Immature natural killer cell (primary cell): ENCODE results near the gene KBTBD12. TPM values are rescaled to one million over a fixed set of nuclear protein-coding genes. Genes with fewer than 3 reads are reported as not detected.

Experiments used
- DNase-seq, 3 donors: peaks; one replicate each; pipeline ENCODE4 v3.0.0; 2022; ENCODE audit warnings: mixed read lengths in 1 of 3
- H3K27ac Mint-ChIP-seq, 6 donors: one replicate each; pipeline ENCODE4 v1.8.0; 2020; ENCODE audit warnings: mixed read lengths in 6 of 6, mild to moderate bottlenecking in 5 of 6, inconsistent platforms in 4 of 6, moderate library complexity in 3 of 6
- H3K27me3 Mint-ChIP-seq, 3 donors: one replicate each; pipeline ENCODE4 v1.8.0; 2020 to 2021; ENCODE audit warnings: low read depth in 3 of 3, mild to moderate bottlenecking in 3 of 3, mixed read lengths in 3 of 3, moderate library complexity in 3 of 3, inconsistent platforms in 1 of 3
- H3K36me3 Mint-ChIP-seq, 3 donors: one replicate each; pipeline ENCODE4 v1.8.0; 2020; ENCODE audit warnings: mixed read lengths in 3 of 3, inconsistent platforms in 2 of 3, mild to moderate bottlenecking in 2 of 3
- H3K4me1 Mint-ChIP-seq, 2 donors: one replicate each; pipeline ENCODE4 v1.8.0; 2020; ENCODE audit warnings: inconsistent platforms in 2 of 2, mild to moderate bottlenecking in 2 of 2, mixed read lengths in 2 of 2, moderate library complexity in 1 of 2
- H3K4me3 Mint-ChIP-seq, 5 donors: one replicate each; pipeline ENCODE4 v1.8.0; 2020; ENCODE audit warnings: mild to moderate bottlenecking in 5 of 5, mixed read lengths in 5 of 5, inconsistent platforms in 3 of 5, moderate library complexity in 3 of 5
- H3K9me3 Mint-ChIP-seq, 6 donors: one replicate each; pipeline ENCODE4 v1.8.0; 2020; ENCODE audit warnings: mild to moderate bottlenecking in 6 of 6, mixed read lengths in 6 of 6, inconsistent platforms in 4 of 6, moderate library complexity in 3 of 6
- polyA plus RNA-seq, 3 donors: library from polyadenylated mRNA; unstranded; fragments of 300-500 nt; fragmentation: Illumina TruSeq; gene quantifications; one replicate each; pipeline ENCODE4 v1.2.3, GENCODE V29; 2021

KBTBD12 gene
- polyA plus RNA-seq, 3 donors from 2014 or later: not detected

GRCh38 chr3:127967316-127967715 is 52.3 kb downstream of the KBTBD12 start:
- no peaks in the 10 kb centered on the region for H3K4me1 Mint-ChIP-seq
- H3K27ac Mint-ChIP-seq: no peak overlapping the region
- no peak for DNase-seq
- H3K36me3 Mint-ChIP-seq: no peaks in the 10 kb centered on the region
- H3K27me3 Mint-ChIP-seq: peaks cover 2 to 6% (median 3%) of the 10 kb centered on the region in 3 donors
- H3K4me3 Mint-ChIP-seq: no peak overlapping the region
- no peaks in the 10 kb centered on the region for H3K9me3 Mint-ChIP-seq

- DNase-seq: peak in 2 of 3 donors; percentile 0 to 5
- Mint-ChIP-seq H3K9me3 (no peaks in the 10 kb centered on the region), H3K4me3 (no peak overlapping the region), H3K36me3 (no peaks in the 10 kb centered on the region), H3K4me1 (no peaks in the 10 kb centered on the region), H3K27me3 (peaks cover under 1 to 9% (median 2%) of the 10 kb centered on the region in 3 donors), H3K27ac (no peak overlapping the region)
Measured at GRCh38 chr3:127970966-127971592, 56.0 kb downstream of the KBTBD12 start.

- Mint-ChIP-seq H3K36me3 (no peaks in the 10 kb centered on the region), H3K4me1 (no peaks in the 10 kb centered on the region), H3K27me3 (peaks cover 0 to 6% (median 5%) of the 10 kb centered on the region in 3 donors), H3K9me3 (no peaks in the 10 kb centered on the region), H3K4me3 (no peak overlapping the region), H3K27ac (no peak overlapping the region)
- DNase-seq: no peak
Measured at GRCh38 chr3:127974226-127974625, 59.2 kb downstream of the KBTBD12 start.

- no peak overlapping the region for H3K27ac Mint-ChIP-seq
Measured at GRCh38 chr3:127975153-127976029, 60.4 kb downstream of the KBTBD12 start.

GRCh38 chr3:127978636-127979035 is 63.6 kb downstream of the KBTBD12 start:
- Mint-ChIP-seq H3K4me3 (no peak overlapping the region), H3K4me1 (no peaks in the 10 kb centered on the region), H3K36me3 (no peaks in the 10 kb centered on the region), H3K27me3 (peaks cover 0 to 5% (median 2%) of the 10 kb centered on the region in 3 donors), H3K9me3 (no peaks in the 10 kb centered on the region), H3K27ac (no peak overlapping the region)
- DNase-seq: no peak

More at GRCh38 chr3:127975153-127976029, 60.4 kb downstream of the KBTBD12 start:
- H3K4me3 Mint-ChIP-seq: no peak overlapping the region
- no peaks in the 10 kb centered on the region for H3K4me1 Mint-ChIP-seq
- peaks cover 0 to 6% (median 5%) of the 10 kb centered on the region in 3 donors for H3K27me3 Mint-ChIP-seq
- H3K9me3 Mint-ChIP-seq: no peaks in the 10 kb centered on the region
- DNase-seq: no peak
- no peaks in the 10 kb centered on the region for H3K36me3 Mint-ChIP-seq

- Mint-ChIP-seq H3K4me1 (no peaks in the 10 kb centered on the region), H3K27me3 (peaks cover 0 to 5% (median 0%) of the 10 kb centered on the region in 3 donors), H3K36me3 (no peaks in the 10 kb centered on the region), H3K9me3 (no peaks in the 10 kb centered on the region), H3K4me3 (no peak overlapping the region), H3K27ac (no peak overlapping the region)
- no peak for DNase-seq
Measured at GRCh38 chr3:127979473-127979872, 64.4 kb downstream of the KBTBD12 start.

GRCh38 chr3:127981097-127981496 is 66.1 kb downstream of the KBTBD12 start:
- no peak overlapping the region for H3K4me3 Mint-ChIP-seq
- H3K9me3 Mint-ChIP-seq: no peaks in the 10 kb centered on the region
- DNase-seq: no peak
- H3K36me3 Mint-ChIP-seq: no peaks in the 10 kb centered on the region
- H3K27ac Mint-ChIP-seq: no peak overlapping the region
- no peaks in the 10 kb centered on the region for H3K4me1 Mint-ChIP-seq
- H3K27me3 Mint-ChIP-seq: peaks cover 0 to 5% (median 0%) of the 10 kb centered on the region in 3 donors

- no peaks in the 10 kb centered on the region for H3K9me3 Mint-ChIP-seq
- no peak overlapping the region for H3K27ac Mint-ChIP-seq
- H3K36me3 Mint-ChIP-seq: no peaks in the 10 kb centered on the region
- DNase-seq: no peak
- H3K4me1 Mint-ChIP-seq: no peaks in the 10 kb centered on the region
- H3K27me3 Mint-ChIP-seq: peaks cover 0 to 2% (median 0%) of the 10 kb centered on the region in 3 donors
- H3K4me3 Mint-ChIP-seq: no peak overlapping the region
Measured at GRCh38 chr3:127982155-127982554, 67.1 kb downstream of the KBTBD12 start.

- H3K36me3 Mint-ChIP-seq: no peaks in the 10 kb centered on the region
- H3K4me1 Mint-ChIP-seq: no peaks in the 10 kb centered on the region
- H3K27ac Mint-ChIP-seq: no peak overlapping the region
- no peak overlapping the region for H3K4me3 Mint-ChIP-seq
- H3K9me3 Mint-ChIP-seq: no peaks in the 10 kb centered on the region
- DNase-seq: no peak
- no peaks in the 10 kb centered on the region for H3K27me3 Mint-ChIP-seq
Measured at GRCh38 chr3:127984241-127984975, 69.4 kb downstream of the KBTBD12 start.

- Mint-ChIP-seq H3K4me1 (no peaks in the 10 kb centered on the region), H3K27ac (no peak overlapping the region), H3K27me3 (peaks cover 0 to 2% (median 0%) of the 10 kb centered on the region in 3 donors), H3K4me3 (no peak overlapping the region), H3K9me3 (no peaks in the 10 kb centered on the region), H3K36me3 (no peaks in the 10 kb centered on the region)
- DNase-seq: no peak
Measured at GRCh38 chr3:127985216-127985615, 70.2 kb downstream of the KBTBD12 start.

- Mint-ChIP-seq H3K36me3 (no peaks in the 10 kb centered on the region), H3K27me3 (peaks cover 0 to 2% (median 0%) of the 10 kb centered on the region in 3 donors), H3K9me3 (no peaks in the 10 kb centered on the region), H3K4me1 (no peaks in the 10 kb centered on the region), H3K4me3 (no peak overlapping the region), H3K27ac (no peak overlapping the region)
- DNase-seq: no peak
Measured at GRCh38 chr3:127985655-127986225, 70.7 kb downstream of the KBTBD12 start.

- no peaks in the 10 kb centered on the region for H3K36me3 Mint-ChIP-seq
- no peak overlapping the region for H3K27ac Mint-ChIP-seq
- no peak overlapping the region for H3K4me3 Mint-ChIP-seq
- H3K4me1 Mint-ChIP-seq: no peaks in the 10 kb centered on the region
- H3K27me3 Mint-ChIP-seq: peaks cover 0 to 2% (median 0%) of the 10 kb centered on the region in 3 donors
- DNase-seq: no peak
- no peaks in the 10 kb centered on the region for H3K9me3 Mint-ChIP-seq
Measured at GRCh38 chr3:127986803-127987202, 71.8 kb downstream of the KBTBD12 start.

GRCh38 chr3:127987309-127987995 is 72.4 kb downstream of the KBTBD12 start:
- H3K9me3 Mint-ChIP-seq: no peaks in the 10 kb centered on the region
- no peaks in the 10 kb centered on the region for H3K4me1 Mint-ChIP-seq
- H3K4me3 Mint-ChIP-seq: no peak overlapping the region
- H3K36me3 Mint-ChIP-seq: peaks cover 0 to 1% (median 0%) of the 10 kb centered on the region in 3 donors
- no peak overlapping the region for H3K27ac Mint-ChIP-seq
- H3K27me3 Mint-ChIP-seq: peaks cover 0 to 2% (median 0%) of the 10 kb centered on the region in 3 donors
- no peak for DNase-seq
